A172 (cell line): ENCODE measurements around the gene GPC5. TPM values are rescaled to one million over a fixed set of nuclear protein-coding genes. Genes with fewer than 3 reads are reported as not detected.
"Not testable (repeated sequence)": the region's sequence is repeated elsewhere in the genome, so short reads cannot be mapped to it uniquely, and the experiment has no call there.

Experiments used
- DNase-seq: peaks from one replicate; pipeline ENCODE4 v3.0.0-alpha.2; 2015; ENCODE audit warnings: low spot score
- total RNA-seq: library from RNA; depleted of rRNA; stranded (reverse); fragments of >200 nt; shearing (Covaris generic); gene quantifications from 2 replicates; pipeline ENCODE4 v1.2.3, GENCODE V29; 2014

Gene GPC5
- total RNA-seq, 1 experiment from 2014 or later: not detected

DNA sequence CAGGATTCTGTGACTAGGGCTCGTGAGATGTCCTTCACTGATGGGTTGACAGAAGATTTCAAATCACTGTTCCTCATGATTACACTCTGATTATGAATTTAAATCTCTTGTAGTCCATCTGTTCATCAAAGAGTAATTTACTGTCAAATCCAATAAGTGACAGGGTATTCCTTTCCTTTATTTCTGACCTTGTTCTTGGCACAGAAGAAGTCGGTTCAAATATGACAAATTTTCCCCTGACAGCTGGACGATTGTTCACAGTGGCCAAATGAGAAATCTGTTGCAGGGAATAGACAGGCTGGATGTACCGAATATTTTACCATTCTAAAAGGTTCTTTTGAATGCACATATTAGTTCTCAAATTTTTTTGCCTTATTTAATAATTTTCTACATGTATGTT lies 1060.9 kb downstream of the GPC5 start:
- DNase-seq: no peak

DNA sequence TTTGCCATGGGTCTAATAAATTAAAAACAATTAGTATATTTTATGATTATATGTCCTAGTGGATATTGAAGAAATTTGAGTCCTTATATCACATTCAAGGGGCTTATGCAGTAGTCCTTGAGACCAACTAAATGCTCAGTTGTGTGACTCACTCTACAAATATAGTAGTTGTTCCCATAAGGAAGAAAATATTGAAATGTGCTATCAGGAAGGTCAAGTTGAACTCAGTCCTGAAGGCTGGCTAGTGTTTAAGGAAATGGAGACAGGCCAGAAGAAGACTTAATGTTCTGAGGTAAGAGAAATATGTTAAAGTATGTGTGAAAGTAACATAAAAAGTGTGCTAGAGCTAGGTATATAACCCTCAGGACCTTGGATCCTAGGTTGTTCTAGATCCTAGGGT lies 1062.1 kb downstream of the GPC5 start:
- no peak for DNase-seq

DNA sequence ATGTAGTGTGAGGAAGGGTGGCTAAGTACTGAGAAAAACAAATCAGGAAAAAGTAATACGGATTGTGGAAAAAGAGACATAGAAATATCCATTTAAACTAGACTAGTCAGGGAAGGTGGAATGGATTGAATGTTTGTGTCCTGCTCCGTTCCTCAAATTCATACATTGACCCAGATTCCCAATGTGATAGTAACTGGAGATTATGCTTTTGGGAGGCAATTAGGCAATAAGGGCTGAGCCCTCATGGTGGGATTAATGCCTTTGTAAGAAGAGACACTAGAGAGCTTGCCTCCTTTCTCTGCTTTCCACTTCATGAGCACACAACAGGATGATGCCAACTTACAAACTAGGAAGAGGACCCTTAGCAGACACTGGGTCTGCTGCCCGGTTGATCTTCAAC lies 1063.0 kb downstream of the GPC5 start:
- no peak for DNase-seq

DNA sequence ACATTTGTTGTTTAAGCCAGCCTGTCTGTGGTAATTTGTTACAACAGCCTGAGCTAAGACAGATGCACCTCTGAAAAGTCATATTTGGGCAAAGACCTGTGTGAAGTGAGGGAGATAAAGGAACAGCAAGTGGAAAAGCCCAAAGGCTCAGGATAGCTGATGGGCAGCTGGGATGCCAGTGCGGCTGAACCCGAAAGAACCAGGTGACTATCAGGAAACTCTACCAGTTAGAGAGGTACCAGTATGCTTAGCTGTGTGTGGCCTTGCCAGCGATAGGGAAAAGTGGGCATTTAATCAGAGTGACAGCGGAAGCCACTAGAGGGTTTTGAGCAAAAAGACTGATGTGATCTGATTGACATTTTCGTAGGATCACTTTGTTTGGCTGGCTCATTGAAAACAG lies 1063.4 kb downstream of the GPC5 start:
- DNase-seq: no peak

DNA sequence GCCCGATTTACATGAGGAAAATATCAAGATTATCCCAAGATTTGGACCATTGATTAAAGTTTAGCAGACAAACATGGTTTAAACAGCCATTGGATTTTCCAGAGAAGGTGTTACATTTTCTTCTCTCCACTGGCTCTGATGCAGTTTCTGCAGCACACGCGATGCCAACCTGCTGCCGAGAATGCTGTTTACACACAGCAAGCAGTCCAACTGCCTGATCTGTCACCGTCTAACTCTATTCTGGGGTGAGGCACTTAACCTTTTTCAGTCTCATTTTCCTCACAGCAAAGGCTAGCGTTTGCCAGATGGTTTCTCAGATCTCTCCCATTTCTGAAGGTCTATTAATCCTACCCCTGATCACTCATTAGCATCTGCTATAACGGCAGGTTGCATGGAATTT lies 1064.7 kb downstream of the GPC5 start:
- DNase-seq: no peak

DNA sequence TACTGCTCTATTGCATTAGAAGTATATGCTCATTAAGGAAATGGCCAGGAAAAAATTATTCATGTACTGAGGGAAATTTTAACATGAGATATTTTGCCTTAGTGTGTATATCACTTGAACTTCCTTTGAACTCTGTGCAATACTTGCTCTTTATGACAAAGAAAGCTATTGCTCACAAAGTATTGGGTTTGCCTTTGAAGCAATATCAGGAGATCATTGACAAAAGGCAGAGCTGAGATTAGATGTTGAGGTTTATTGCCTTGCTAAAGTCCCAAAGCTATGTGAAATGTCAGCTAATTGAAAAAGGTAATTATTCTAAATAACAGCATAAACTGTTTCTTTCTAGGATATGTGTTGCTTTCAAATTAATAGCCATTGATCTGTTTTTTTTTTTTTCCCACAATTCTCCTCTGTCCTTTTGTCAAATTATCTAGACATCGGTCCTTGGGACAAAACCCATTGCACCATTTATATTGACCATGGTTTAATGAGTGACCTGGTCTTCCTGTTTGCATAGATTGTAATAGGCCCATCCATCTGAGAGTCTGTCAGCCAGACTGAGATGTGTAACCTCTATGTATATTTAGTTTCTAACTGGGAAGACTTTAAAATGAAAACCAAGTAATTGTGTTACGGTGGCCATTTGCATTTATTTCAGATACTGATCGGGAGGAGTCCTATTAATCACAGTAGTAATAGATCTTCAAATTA lies 1075.5 kb downstream of the GPC5 start:
- no peak for DNase-seq

DNA sequence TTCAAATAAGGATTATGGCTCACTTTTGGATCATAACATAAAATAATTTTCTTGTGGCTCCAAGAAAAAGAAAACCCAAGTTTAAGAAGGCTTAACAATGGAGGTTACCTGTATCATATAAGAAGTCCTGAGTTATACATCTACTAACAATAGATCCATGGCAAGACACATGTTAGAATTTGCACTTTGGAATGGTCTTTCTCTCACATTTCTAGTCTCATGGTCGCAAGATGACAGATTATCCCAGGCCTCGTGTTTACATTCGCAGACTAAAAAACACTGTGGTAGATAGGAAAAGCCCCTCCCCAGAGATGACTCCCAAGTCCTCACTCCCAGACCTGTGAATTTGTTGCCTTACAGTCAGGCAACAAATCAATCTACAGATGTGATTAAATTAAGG lies 1082.0 kb downstream of the GPC5 start:
- no peak for DNase-seq

DNA sequence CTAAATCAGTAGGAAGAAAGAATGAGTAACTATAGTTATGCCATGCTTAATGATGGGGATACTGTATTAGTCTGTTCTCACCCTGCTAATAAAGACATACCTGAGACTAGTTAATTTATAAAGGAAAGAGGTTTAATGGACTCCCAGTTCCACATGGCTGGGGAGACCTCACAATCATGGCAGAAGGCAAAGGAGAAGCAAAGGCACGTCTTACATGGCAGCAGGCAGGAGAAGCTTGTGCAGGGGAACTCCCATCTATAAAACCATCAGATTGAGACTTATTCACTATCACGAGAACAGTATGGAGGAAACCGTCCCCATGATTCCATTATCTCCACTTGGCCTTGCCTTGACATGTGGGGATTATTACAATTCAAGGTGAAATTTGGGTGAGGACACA lies 1084.4 kb downstream of the GPC5 start:
- not testable (repeated sequence) for DNase-seq

DNA sequence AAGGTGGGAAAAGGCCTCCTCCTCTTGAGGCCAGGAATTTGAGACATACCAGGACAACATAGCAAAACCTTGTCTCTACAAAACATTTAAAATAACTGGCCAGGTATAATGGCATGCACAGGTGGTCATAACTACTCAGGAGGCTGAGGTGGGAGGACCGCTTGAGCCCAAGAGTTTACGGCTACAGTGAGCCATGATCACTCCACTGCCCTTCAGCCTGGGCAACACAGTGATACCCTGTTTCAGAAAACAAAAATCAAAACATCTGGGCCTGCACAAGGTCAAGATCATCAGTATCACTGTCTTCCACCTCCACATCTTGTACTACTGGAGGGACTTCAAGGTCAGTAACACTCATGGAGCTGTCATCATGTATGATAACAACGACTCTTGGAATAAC lies 1085.5 kb downstream of the GPC5 start:
- no peak for DNase-seq

DNA sequence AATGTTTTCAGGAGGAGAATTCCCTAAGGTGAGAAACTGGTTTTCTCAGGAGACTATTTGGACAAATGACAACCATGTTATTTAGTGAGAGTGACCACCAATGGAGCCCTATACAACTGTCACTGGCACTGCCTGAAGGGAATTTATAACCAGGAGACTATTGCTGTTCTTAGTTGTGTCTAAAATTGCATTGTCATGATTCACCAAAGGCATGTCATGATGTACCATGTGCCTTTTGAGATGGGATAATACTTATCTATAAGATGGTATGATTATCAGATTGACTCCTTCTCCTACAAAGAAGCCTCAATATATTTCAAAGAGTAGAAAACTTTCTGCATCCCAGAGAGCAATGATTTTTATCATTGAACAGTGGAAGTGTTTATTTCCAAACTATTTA lies 1088.8 kb downstream of the GPC5 start:
- DNase-seq: no peak

DNA sequence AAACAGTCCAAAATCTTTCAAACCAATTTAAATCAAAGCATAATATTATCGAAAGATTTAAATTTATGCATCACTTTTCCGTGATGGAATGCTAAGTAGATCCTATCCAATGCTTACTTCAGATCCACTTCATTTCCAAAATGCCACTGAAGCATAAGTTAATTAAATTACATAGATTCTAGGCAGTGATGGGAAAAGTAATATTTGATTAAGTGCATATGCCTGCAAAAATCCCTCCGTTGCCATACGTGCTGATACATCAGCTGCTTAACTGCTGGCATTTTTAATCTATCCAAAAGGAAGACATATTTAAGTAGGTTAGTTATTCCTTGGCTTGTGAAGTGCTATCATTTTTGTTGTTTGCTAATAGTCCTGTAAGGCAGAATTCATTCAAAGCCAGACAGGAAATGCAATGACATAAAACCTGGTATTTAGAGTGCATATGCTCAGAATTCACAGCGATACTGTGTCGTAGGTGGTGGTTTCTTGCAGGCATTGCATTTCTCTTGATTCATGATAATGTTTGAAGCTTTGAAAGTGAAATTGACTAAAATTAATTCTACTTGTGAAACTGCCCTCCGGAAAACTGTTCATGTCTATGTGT lies 1089.9 kb downstream of the GPC5 start:
- DNase-seq: no peak

DNA sequence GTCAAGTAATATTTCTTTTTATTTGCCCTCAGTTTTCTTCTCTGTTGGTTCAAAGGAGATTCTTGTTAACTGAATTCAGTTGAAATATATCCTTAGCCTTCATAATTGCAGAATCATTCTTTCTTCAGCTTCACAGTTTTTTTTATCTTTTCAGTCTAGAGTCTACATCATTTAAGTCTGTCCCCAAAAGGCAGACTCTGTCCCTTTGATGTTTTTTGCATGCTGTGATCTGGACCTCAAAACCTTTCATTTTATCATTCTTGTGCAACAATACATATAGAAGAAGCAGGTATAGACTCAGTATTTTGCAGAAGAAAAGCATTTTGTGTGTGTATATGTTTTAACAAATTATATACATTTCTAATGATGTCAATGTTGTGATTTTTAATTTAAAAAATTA lies 1093.4 kb downstream of the GPC5 start:
- DNase-seq: no peak

DNA sequence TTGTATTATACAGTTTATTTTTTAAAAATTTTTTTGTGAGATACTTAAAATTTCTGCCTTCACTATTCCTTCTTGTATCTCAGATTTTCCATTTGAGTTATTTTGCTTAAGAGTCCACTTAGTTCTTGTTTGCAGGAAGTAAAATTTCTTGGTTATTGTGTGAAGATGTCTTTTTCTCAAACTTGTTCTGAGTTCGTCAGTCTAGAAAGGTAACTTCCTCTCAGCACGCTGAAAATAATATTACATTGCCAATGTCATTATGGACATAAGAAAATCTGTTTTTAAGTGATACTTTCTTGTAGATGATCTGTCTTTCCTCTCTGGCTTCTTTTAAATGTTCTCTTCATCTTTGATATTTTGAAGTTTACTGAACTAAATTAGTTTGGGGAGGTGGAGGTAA lies 1096.5 kb downstream of the GPC5 start:
- no peak for DNase-seq

DNA sequence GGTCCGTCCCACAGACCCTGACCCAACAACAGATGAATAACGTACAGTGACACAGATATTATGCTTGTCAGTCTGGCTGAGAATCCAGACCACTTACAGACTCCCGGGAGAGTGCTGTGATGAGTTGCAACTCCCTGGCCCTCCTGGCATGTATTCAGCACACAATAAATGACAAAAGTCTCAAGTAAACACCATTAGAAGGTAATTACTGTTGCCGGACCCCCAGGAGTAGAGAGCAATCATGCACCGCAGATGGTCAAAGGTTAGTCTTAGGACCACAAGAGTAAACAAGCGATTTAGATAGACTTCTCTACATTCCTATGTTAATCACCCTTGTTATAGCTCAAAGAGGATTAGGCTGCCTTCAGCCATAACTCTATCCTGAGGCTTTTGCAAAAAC lies 1101.8 kb downstream of the GPC5 start:
- no peak for DNase-seq

DNA sequence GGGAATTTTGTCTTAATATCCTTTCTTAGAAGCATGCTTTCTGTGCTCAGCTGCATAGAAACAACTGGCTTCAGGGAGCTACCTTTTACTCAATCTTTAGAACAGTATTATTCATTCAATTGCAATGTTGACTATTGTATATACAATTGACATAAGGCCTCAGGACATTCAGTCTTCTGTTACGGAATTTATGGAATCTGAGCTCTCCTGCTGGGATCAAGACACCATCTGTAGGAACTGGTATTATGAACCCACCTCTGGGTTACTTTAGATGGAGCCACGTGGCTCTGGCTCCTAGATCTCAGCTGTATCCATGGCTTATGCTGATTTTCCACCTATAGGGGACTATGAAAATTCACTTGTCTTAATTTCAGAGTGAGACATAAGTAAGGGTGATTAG lies 1112.0 kb downstream of the GPC5 start:
- peak; percentile 22 for DNase-seq

DNA sequence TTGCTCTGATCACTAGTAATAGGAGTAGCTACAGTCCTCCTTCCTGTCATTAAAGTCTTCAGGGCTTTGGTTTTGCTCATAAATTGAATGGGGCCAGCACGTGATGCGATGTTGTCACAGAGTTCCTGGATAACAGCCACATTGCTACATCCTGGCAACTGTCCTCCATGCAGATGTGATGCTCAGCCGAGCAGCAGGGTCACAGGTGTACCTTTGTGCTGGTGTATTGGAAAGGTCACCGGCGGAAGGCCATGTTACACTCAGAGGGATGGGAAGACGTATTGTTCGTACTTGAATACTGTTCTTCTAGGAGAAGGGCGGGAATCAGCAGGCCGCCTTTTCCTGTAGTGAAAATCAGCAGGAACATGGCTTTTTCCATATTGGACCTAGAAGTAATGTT lies 1114.4 kb downstream of the GPC5 start:
- DNase-seq: no peak

DNA sequence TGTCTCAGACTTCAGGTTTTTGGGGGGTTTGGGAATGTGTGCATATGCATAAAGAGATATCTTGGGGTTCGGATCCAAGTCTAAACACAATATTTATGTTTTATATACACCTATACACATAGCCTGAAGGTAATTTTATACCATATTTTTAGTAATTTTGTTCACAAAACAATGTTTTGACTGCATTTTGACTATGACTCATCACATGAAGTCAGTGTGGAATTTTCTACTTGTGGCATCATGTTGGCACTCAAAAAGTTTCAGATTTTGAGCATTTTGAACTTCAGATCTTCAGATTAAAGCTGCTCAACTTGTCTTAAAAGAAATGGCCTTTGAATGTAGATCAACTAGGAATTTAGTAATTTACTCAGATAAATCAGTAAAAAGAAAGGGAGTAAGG lies 1115.3 kb downstream of the GPC5 start:
- no peak for DNase-seq

DNA sequence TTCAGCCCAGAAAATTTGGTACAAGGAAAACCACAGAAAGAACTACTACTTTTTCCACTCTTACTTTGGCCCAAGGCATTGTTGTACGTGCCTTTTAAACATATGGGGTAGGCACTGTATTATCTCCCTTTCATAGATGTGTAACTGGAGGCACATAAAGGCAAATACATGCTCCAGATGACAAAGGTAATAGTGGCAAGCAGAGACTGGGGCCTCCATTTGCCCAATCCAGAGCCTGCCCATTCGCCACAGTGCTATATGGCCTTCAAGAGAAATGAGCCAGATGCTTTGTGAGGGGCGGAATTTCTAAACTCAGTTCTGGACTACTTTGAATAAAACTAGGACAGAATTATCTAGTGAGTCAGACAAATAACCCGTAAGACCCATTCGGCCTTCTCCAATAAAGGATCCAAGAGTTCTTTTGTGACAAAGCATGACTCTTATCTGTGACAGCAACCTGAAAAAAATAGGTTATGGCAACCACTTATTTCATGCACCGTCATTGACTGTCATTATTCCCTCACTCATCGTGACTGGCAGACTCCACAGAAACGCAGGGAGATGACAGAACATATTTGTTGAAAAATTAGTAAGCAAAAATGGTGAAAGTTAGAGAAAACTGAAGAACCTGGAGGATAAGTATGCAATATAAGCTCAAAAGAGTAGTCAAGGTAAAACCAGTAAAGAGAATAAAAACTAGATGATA lies 1116.2 kb downstream of the GPC5 start:
- no peak for DNase-seq

DNA sequence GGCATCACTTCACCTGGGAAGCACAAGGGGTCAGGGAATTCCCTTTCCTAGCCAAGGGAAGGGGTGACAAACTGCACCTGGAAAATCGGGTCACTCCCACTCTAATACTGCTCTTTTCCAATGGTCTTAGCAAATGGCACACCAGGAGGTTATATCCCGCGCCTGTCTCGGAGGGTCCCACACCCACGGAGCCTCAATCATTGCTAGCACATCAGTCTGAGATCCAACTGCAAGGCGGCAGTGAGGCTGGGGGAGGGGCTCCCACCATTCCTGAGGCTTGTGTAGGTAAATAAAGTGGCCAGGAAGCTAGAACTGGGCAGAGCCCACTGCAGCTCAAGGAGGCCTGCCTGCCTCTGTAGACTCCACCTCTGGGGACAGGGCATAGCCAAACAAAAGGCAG lies 1118.5 kb downstream of the GPC5 start:
- not testable (repeated sequence) for DNase-seq

DNA sequence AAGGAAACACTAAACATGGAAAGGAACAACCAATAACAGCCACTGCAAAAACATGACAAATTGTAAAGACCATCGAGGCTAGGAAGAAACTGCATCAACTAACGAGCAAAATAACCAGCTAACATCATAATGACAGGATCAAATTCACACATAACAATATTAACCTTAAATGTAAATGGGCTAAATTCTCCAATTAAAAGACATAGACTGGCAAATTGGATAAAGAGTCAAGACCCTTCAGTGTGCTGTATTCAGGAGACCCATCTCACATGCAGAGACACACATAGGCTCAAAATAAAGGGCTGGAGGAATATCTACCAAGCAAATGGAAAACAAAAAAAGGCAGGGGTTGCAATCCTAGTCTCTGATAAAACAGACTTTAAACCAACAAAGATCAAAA lies 1120.2 kb downstream of the GPC5 start:
- not testable (repeated sequence) for DNase-seq

DNA sequence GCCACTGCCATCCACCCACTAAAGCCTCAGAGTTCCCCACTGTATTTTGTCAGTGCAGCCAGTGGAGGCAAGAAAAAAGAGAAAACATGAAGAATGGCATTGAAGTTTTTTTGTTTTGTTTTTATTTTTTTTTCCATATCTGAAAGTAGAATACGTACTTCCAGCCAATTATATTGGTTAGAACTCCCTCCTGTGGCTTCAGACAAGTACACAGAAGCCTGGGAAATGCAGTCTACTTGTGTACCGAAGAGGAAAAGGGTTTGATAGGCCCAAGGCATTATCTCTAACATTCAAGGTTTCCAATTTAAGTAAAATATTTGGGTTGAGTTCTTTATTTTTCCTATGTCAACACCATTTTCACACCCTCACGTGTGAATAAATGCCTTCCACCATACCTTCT lies 1131.9 kb downstream of the GPC5 start:
- DNase-seq: no peak

DNA sequence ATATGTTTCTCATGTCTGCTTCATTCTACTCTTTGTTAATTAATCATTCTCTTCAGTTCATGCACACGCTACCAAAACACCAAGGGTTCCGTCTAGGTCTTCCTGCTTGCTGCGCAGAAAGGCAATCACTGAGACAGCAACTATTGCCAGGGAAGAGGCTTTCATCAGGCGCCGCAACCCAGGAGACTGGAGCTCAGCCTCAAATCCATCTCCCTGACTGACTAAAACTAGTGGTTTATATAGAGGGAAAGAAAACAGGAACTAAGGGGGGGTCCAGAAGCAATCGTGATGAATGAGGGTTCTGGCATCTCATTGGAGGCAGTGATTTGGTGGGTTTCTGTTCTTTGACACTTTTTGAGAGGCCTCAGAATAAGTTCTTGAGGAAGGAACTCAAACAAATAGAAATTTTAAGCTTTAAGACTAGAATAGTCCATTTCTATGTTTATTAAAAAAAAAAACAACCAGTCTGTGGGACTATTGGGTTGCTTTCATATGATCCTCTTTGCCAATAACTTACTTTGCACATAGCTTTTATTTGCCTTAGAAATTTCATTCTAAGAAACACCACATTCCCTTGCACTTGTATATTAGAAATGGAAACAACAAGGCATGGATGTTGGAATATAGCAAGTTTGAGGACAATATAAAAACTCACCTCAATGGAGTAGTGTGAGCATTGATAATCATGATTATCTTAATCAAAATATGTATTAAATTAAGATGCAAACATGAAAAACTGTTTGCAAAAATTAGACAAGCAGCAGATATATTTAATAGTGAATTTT lies 1137.0 kb downstream of the GPC5 start:
- no peak for DNase-seq

DNA sequence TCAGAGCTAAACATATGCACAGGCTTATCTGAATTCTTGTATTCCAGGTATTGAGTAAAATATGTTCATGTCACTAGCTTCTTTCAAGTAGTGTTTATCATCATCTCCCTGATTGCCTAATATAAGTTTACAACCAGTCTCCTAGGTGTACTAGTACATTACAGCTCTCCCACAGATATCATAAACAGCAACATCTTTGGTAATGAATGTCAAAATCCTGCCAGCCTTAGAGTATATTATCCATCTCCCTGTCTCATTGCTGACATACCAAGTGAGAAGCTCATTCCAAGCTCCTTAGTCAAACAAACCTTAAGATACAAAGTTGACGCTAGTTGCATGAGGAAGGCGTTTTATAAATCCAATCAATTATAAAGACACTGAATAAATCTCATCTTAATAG lies 1139.0 kb downstream of the GPC5 start:
- DNase-seq: peak; percentile 19
